Pons (tissue), 1 donor: ENCODE results near the gene USP34.
"Not testable (repeated sequence)": the region's sequence is repeated elsewhere in the genome, so short reads cannot be mapped to it uniquely, and the experiment has no call there.

Source experiments
- DNase-seq: peaks from one replicate; pipeline ENCODE4 v3.0.0-alpha.2; 2016; ENCODE audit warnings: low spot score

The USP34 gene

GRCh38 chr2:61183795-61184194 is 287.1 kb downstream of the USP34 start:
- DNase-seq = no peak

GRCh38 chr2:61182059-61182383 is 288.9 kb downstream of the USP34 start:
- DNase-seq = no peak

- no peak for DNase-seq
Observed at GRCh38 chr2:61181382-61182058, 289.4 kb downstream of the USP34 start.

- DNase-seq = no peak
Observed at GRCh38 chr2:61180686-61181085, 290.2 kb downstream of the USP34 start.

- DNase-seq = peak; percentile 65
Observed at GRCh38 chr2:61179701-61180639, 290.9 kb downstream of the USP34 start.

- no peak for DNase-seq
Observed at GRCh38 chr2:61178603-61179545, 292.0 kb downstream of the USP34 start.

GRCh38 chr2:61177727-61178549 is 292.9 kb downstream of the USP34 start:
- DNase-seq = no peak

- DNase-seq = peak; percentile 92
Observed at GRCh38 chr2:61176755-61177726, 293.8 kb downstream of the USP34 start.

GRCh38 chr2:61175036-61175435 is 295.9 kb downstream of the USP34 start:
- DNase-seq = no peak

- DNase-seq = no peak
Observed at GRCh38 chr2:61173116-61173515, 297.8 kb downstream of the USP34 start.

GRCh38 chr2:61172671-61173070 is 298.2 kb downstream of the USP34 start:
- no peak for DNase-seq

GRCh38 chr2:61167579-61167978 is 303.3 kb downstream of the USP34 start:
- no peak for DNase-seq

GRCh38 chr2:61165946-61166345 is 304.9 kb downstream of the USP34 start:
- DNase-seq = no peak

GRCh38 chr2:61165082-61165481 is 305.8 kb downstream of the USP34 start:
- not testable (repeated sequence) for DNase-seq

GRCh38 chr2:61162721-61163120 is 308.2 kb downstream of the USP34 start:
- no peak for DNase-seq

GRCh38 chr2:61161888-61162287 is 309.0 kb downstream of the USP34 start, which contains the start of gene C2orf74:
C2orf74 (plus strand) TSS chr2:61162188; CDS start chr2:61162515, 327 bp downstream.
- no peak for DNase-seq

- DNase-seq = no peak
Observed at GRCh38 chr2:61158356-61158955, 312.4 kb downstream of the USP34 start.

GRCh38 chr2:61157371-61158003 is 313.4 kb downstream of the USP34 start:
- DNase-seq = no peak

- DNase-seq = no peak
Observed at GRCh38 chr2:61151436-61151835, 319.5 kb downstream of the USP34 start.
